BE2C (cell line): Measurements from ENCODE around the gene CFAP100.

Source experiments
- DNase-seq: peaks from one replicate; pipeline ENCODE4 v3.0.0-alpha.2; 2020
- H3K27me3 ChIP-seq: fragments of 250-450 bp; sonication (Bioruptor Pico); 2 replicates; pipeline ENCODE4 v1.5.1; 2020; ENCODE audit warnings: mild to moderate bottlenecking
- H3K36me3 ChIP-seq: fragments of 250-450 bp; sonication (Bioruptor Pico); 2 replicates; pipeline ENCODE4 v1.5.1; 2020; ENCODE audit warnings: mild to moderate bottlenecking
- H3K4me1 ChIP-seq: fragments of 250-450 bp; sonication (Bioruptor Pico); 2 replicates; pipeline ENCODE4 v1.5.1; 2020
- H3K4me3 ChIP-seq: 2 replicates; pipeline ENCODE4 v1.5.1; 2011; ENCODE audit warnings: low read depth, low read length
- H3K9me3 ChIP-seq: fragments of 250-450 bp; sonication (Bioruptor Pico); 2 replicates; pipeline ENCODE4 v1.5.1; 2020
- CTCF ChIP-seq: IDR thresholded peaks from 2 replicates; pipeline ENCODE4 v1.5.1; 2012; ENCODE audit warnings: mild to moderate bottlenecking, low read depth, low read length

Gene CFAP100

GRCh38 chr3:126483321-126483761 lies 88.6 kb downstream of the CFAP100 start:
- TF ChIP-seq CTCF: no peak
- no peaks in the 10 kb centered on the region for H3K36me3 ChIP-seq

GRCh38 chr3:126484148-126484547 lies 89.4 kb downstream of the CFAP100 start:
- no peaks in the 10 kb centered on the region for H3K9me3 ChIP-seq
- TF ChIP-seq CTCF: no peak
- H3K27me3 ChIP-seq: no peaks in the 10 kb centered on the region
- H3K4me1 ChIP-seq: peaks cover 6% of the 10 kb centered on the region; the same call in 1 of the 2 replicates
- H3K36me3 ChIP-seq: no peaks in the 10 kb centered on the region
- H3K4me3 ChIP-seq: no peak overlapping the region
- DNase-seq: no peak

More at GRCh38 chr3:126483321-126483761, 88.6 kb downstream of the CFAP100 start:
- Histone ChIP-seq H3K9me3 (no peaks in the 10 kb centered on the region), H3K4me3 (no peak overlapping the region), H3K4me1 (peaks cover 6% of the 10 kb centered on the region; the same call in 1 of the 2 replicates), H3K27me3 (no peaks in the 10 kb centered on the region)
- no peak for DNase-seq

- H3K27me3 ChIP-seq: no peaks in the 10 kb centered on the region
- no peak for TF ChIP-seq CTCF
- no peaks in the 10 kb centered on the region for H3K36me3 ChIP-seq
- DNase-seq: no peak
- H3K4me1 ChIP-seq: peaks cover 6% of the 10 kb centered on the region; the same call in 1 of the 2 replicates
- no peak overlapping the region for H3K4me3 ChIP-seq
- no peaks in the 10 kb centered on the region for H3K9me3 ChIP-seq
These were observed 90.0 kb downstream of the CFAP100 start for GRCh38 chr3:126484662-126485061.

GRCh38 chr3:126485176-126485897 lies 90.6 kb downstream of the CFAP100 start:
- TF ChIP-seq CTCF: no peak
- Histone ChIP-seq H3K27me3 (no peaks in the 10 kb centered on the region), H3K36me3 (no peaks in the 10 kb centered on the region), H3K4me1 (peaks cover 6% of the 10 kb centered on the region; the same call in 1 of the 2 replicates), H3K4me3 (no peak overlapping the region), H3K9me3 (no peaks in the 10 kb centered on the region)
- no peak for DNase-seq

GRCh38 chr3:126485956-126486355 lies 91.2 kb downstream of the CFAP100 start:
- no peak for DNase-seq
- TF ChIP-seq CTCF: no peak
- no peaks in the 10 kb centered on the region for H3K36me3 ChIP-seq
- H3K27me3 ChIP-seq: no peaks in the 10 kb centered on the region
- H3K4me1 ChIP-seq: peaks cover 6% of the 10 kb centered on the region; the same call in 1 of the 2 replicates
- no peak overlapping the region for H3K4me3 ChIP-seq
- no peaks in the 10 kb centered on the region for H3K9me3 ChIP-seq
